HG03135 (cell line): ENCODE measurements around the gene ATP11A.

Experiments
- ATAC-seq: cut with Tn5 transposase; IDR thresholded peaks from one replicate; pipeline ENCODE4 v1.9.1; 2021; ENCODE audit warnings: mild to moderate bottlenecking, moderate library complexity; ENCODE audit not compliant: unreplicated experiment

ATP11A gene

DNA sequence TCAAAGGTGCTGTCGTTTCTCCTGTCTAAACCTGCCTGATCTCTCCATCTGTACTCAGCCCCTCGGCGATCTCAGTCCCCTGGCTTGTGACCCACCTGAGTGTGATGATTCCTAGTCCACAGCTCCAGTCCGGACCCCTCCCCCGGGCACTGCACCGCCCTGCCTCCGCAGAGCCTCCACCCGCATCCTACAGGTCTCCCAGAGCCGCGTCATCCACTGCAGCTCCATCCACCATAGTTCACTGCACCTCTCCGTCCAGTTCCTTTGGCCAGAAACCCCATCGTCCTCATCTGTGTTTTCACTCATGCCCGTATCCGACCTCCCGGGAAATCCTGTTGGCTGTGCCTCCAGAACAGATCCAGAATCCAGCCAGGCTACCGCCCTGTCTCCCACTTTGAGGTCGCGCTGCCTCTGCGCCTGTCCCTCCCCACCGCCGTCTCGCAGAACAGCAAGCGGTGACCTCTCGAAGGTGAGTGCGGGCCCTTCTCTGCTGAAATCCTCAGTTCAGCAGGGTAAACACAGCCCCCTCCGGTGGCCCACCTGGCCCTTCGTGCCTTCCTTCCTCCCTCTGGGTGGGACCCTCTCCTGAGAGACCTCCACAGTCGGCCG lies 227.3 kb downstream of the ATP11A start:
- no peak for ATAC-seq

- no peak for ATAC-seq
Observed at GRCh38 chr13:112917737-112918136, 227.9 kb downstream of the ATP11A start.

- ATAC-seq = no peak
Observed at GRCh38 chr13:112918266-112918665, 228.4 kb downstream of the ATP11A start.

DNA sequence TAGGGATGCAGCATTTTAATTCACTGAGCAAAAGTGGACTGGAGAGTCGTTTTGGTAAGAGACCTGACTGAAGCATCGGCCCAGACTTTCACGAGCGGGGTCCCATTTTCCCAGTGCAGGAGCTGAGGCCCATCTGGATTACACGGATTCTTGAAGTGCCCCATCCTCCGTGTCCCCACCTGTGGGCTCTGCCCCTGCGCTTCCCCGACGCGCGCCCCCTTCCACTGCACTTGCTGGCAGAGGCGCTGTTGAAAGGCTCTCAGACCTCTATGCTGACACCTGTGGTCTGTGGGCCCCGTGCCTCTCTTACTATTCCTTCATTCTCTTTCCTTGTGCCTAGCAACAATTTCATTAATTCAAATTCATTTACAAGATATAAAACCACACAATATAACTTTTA lies 228.9 kb downstream of the ATP11A start:
- ATAC-seq = no peak

DNA sequence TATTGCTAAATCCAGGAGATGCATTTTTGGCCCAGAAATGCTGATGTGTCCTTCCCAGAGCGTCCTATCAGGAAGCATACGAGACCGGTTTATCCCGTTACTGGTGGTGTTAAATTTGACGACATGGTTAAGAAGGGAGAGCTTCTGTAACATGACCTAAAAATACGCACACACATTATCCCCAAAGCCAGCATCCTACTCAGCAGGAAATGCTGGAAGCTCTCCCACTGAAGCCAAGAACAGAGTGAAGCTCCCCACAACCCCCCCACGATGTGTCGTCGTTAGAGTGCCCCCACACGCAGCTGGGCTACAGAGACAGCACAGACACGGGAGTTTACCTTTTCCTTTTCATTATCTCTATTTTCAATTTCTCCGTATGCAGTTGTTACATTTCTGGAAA lies 234.1 kb downstream of the ATP11A start:
- ATAC-seq = no peak

DNA sequence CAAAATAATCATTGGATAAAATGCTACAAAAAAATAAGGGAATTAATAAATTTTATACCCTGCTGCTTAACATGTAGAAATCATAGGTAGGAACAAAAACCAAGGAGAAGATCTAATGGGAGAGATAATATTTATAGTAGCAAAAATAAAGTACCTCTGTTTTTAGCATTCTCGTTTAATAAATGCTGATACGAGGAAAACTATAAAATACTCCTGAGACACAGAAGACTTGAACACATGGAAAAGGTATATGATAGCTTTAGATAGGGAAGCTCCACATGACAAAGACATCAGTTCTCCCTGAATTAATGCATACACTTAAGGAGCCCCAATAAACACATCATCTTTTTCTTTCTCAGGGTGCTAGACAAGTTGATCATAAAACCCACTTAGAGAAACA lies 234.5 kb downstream of the ATP11A start:
- no peak for ATAC-seq

- no peak for ATAC-seq
Observed at GRCh38 chr13:112926003-112926402, 236.2 kb downstream of the ATP11A start.

DNA sequence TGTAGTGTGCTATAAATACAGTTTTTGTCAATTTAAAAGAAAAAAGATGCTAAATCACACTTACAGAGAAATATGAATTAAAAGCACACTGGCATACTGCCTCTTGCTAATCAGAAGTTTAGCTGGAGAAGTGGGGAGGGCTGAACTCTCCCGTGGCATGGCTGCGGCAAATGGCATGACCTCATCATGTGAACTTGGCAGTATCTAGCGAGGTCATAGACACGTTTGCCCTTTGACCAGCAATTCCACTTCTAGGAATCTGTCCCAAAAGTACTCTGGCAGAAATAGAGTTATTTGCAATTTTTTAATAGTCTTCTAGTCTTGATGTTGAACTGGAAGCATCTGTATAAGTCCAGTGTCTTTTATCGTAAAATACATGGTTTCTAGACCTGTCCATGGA lies 237.2 kb downstream of the ATP11A start:
- no peak for ATAC-seq

- no peak for ATAC-seq
Observed at GRCh38 chr13:112928020-112928971, 238.5 kb downstream of the ATP11A start.

GRCh38 chr13:112928972-112929782 lies 239.3 kb downstream of the ATP11A start:
- no peak for ATAC-seq

- no peak for ATAC-seq
Observed at GRCh38 chr13:112929783-112930055, 239.9 kb downstream of the ATP11A start.

DNA sequence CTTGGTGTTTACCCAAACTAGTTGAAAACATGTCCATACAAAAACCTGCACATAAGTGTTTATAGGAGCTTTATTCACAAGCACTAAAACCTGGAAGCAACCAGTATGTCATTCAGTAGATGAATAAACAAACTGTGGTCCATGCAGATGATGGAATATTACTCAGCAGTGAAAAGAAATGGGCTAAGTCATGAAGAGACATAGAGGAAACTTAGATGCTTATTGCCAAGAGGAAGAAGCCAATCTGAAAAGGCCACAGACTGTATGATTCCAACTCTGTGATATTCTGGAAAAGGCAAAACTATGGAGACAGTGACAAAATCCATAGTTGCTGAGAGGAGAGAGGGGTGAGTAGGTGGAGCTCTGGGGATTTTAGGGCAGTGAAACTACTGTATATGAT lies 240.4 kb downstream of the ATP11A start:
- no peak for ATAC-seq

DNA sequence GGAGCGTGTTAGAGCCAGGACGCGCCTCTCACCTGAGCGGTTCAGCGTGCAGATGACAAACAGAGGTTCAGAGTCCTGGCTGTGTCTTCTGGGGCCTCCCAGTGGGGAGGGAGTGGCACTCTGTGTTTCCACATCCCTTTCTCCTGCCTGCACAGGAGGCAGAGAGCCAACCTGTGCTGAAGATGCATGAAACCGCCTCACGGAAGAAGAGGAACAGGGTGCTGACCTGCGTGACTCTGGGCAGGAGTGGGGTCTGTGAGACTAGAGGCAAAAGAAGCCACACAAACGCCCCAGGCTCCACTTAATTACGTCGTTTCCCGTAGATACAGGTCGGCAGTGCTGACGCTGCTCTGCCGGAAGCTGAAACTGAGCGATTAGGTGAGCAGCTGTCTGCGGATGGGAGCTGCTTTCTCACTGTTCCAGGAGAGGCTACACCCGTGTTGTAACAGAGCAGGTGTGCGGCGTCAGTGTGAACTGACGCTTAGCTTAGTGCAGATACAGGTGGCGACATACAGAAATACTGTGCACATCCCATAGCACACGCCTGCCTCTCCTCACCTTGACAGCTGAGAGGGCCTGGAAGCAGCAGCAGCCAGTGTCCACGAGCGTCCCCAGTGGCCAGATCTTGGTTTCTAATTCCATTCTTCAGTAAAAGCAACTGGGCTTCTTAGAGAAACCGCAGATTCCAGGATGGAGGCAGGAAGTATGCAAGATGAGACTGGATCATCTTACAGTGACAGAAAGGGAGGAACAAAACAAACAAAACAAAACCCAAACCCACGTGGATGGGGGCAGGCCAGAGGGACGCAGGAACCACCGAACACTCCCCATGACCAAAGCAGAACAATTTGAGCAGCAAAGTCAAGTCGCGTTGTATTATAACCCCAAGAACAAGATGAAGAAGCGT lies 241.4 kb downstream of the ATP11A start:
- no peak for ATAC-seq

DNA sequence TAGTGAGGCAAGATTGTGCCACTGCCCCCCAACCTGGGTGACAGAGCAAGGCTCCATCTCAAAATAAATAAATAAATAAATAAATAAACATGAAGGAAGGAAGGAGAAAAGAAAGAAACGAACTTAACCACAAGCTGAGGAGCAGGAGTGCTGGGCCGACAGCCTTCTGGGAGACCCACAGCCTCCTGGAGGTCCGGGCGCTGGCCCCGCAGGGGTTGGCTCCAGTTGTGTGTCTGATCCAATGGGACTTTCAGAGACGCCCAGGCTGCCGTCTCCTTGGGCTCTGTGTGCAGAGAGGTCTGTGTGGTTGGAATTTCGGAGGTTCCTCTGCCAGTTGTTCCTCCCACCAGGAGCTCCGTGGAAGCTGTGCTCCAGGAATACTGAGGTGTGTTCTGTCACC lies 243.1 kb downstream of the ATP11A start:
- no peak for ATAC-seq

DNA sequence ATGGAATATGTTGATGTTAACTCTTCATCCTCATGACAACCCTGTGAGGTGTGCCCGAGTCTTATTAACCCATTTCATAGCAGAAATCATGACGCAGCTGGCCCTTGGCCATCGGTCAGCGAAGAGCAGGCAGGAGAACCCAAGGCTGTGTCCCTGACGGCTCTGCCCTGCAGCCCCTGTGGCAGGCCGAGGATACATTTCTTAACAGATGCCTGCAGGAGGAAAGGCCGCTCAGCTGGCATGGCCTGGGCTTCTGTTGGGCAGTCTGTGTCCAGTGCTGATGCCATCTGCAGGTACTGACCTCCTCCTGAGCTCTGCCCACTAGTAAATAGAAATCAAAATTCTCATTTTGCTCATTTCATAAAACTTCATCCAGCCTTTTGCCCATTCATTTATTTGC lies 243.8 kb downstream of the ATP11A start:
- ATAC-seq = no peak

- ATAC-seq = no peak
Observed at GRCh38 chr13:112934078-112934477, 244.2 kb downstream of the ATP11A start.
